GM23248 (cell line): Measurements from ENCODE around the gene MAP3K7CL. TPM values are rescaled to one million over a fixed set of nuclear protein-coding genes. Genes with fewer than 3 reads are reported as not detected.
"Not testable (repeated sequence)": the region's sequence is repeated elsewhere in the genome, so short reads cannot be mapped to it uniquely, and the experiment has no call there.

Experiments
- DNase-seq: peaks from one replicate; pipeline ENCODE4 v3.0.0-alpha.2; 2015
- H2AFZ ChIP-seq: fragments of 200-600 bp; sonication (generic); 2 replicates; pipeline ENCODE4 v1.6.1; 2016; ENCODE audit warnings: antibody characterized with exemption
- H3F3A ChIP-seq: fragments of 200-600 bp; sonication (generic); 2 replicates; pipeline ENCODE4 v1.6.1; 2016; ENCODE audit warnings: mild to moderate bottlenecking, antibody characterized with exemption, mixed run types; ENCODE audit not compliant: insufficient read depth
- H3K27ac ChIP-seq: fragments of 200-600 bp; sonication (generic); 2 replicates; pipeline ENCODE4 v1.5.1; 2016; ENCODE audit warnings: mild to moderate bottlenecking
- H3K27me3 ChIP-seq: fragments of 200-600 bp; sonication (generic); replicated peaks from 2 replicates; pipeline ENCODE4 v1.6.1; 2016; ENCODE audit warnings: mild to moderate bottlenecking; ENCODE audit not compliant: insufficient read depth
- H3K36me3 ChIP-seq: fragments of 200-600 bp; sonication (generic); 2 replicates; pipeline ENCODE4 v1.6.1; 2016; ENCODE audit warnings: low read depth, mild to moderate bottlenecking
- H3K4me1 ChIP-seq: fragments of 200-600 bp; sonication (generic); 2 replicates; pipeline ENCODE4 v1.6.1; 2016; ENCODE audit warnings: mild to moderate bottlenecking; ENCODE audit not compliant: insufficient read depth
- H3K4me2 ChIP-seq: fragments of 200-600 bp; sonication (generic); one replicate; pipeline ENCODE4 v1.6.1; 2016; ENCODE audit warnings: mild to moderate bottlenecking; ENCODE audit not compliant: unreplicated experiment
- H3K4me3 ChIP-seq: fragments of 200-600 bp; sonication (generic); 2 replicates; pipeline ENCODE4 v1.5.1; 2016; ENCODE audit warnings: mild to moderate bottlenecking
- H3K79me2 ChIP-seq: fragments of 200-600 bp; sonication (generic); 2 replicates; pipeline ENCODE4 v1.6.1; 2016; ENCODE audit warnings: mild to moderate bottlenecking; ENCODE audit not compliant: insufficient read depth
- H3K9ac ChIP-seq: fragments of 200-600 bp; sonication (generic); 2 replicates; pipeline ENCODE4 v1.6.1; 2016; ENCODE audit warnings: mild to moderate bottlenecking
- H3K9me2 ChIP-seq: fragments of 200-600 bp; sonication (generic); 2 replicates; pipeline ENCODE4 v1.6.1; 2016; ENCODE audit warnings: mixed run types, mild to moderate bottlenecking, moderate library complexity; ENCODE audit not compliant: insufficient read depth
- H3K9me3 ChIP-seq: fragments of 200-600 bp; sonication (generic); one replicate; pipeline ENCODE4 v1.6.1; 2017; ENCODE audit warnings: low read depth
- H4K20me1 ChIP-seq: fragments of 200-600 bp; sonication (generic); 2 replicates; pipeline ENCODE4 v1.6.0; 2016; ENCODE audit not compliant: insufficient read depth
- EZH2 ChIP-seq: fragments of 200-600 bp; sonication (generic); IDR thresholded peaks from 2 replicates; pipeline ENCODE4 v1.6.1; 2018; ENCODE audit warnings: antibody characterized with exemption, mild to moderate bottlenecking; ENCODE audit not compliant: insufficient read depth, poor library complexity, severe bottlenecking
- EZH2phosphoT487 ChIP-seq: fragments of 200-600 bp; sonication (generic); IDR thresholded peaks from 2 replicates; pipeline ENCODE4 v1.6.1; 2018; ENCODE audit warnings: antibody characterized with exemption, moderate library complexity, mild to moderate bottlenecking, low read depth; ENCODE audit not compliant: insufficient read depth
- WGBS, 2 experiments: methylation state at CpG; one replicate each; pipeline ENCODE4 v1.1.6; 2015 to 2017; ENCODE audit warnings: low lambda C conversion rate in 2 of 2, low coverage in 1 of 2; ENCODE audit errors: missing lambda C conversion rate in 2 of 2; 5-methylcytosine and 5-hydroxymethylcytosine counted together
- in situ Hi-C: fragments of 300-500 bp; cut with MboI; formaldehyde crosslinking; loops from 2 replicates; pipeline ENCODE4 v1.15.0; 2020
- polyA plus RNA-seq: library from polyadenylated mRNA; unstranded; fragments of >200 nt; fragmentation: Nextera tagmentation; extraction: Ambion mirVana; gene quantifications from 2 replicates; pipeline ENCODE4 v1.2.1, GENCODE V29; 2016
- total RNA-seq: library from RNA; depleted of rRNA; stranded (reverse); fragments of >200 nt; shearing (Covaris generic); gene quantifications from 2 replicates; pipeline ENCODE4 v1.2.3, GENCODE V29; 2014

Gene MAP3K7CL
- total and polyA plus RNA-seq, 2 experiments from 2014 or later, result 14.8 to 34.3 TPM

GRCh38 chr21:29163341-29164115 is 33.1 kb downstream of the MAP3K7CL start:
- H3K9me2 ChIP-seq, result no peaks in the 10 kb centered on the region
- H3K79me2 ChIP-seq, result 0 out of 2 replicates have a peak, but pooled peaks cover 7% of the 10 kb centered on the region
- peak overlapping the region; percentile 92 for H3K27ac ChIP-seq
- no peaks in the 10 kb centered on the region for H4K20me1 ChIP-seq
- no peaks in the 10 kb centered on the region for H3K27me3 ChIP-seq
- TF ChIP-seq EZH2phosphoT487 (no peak), EZH2 (no peak)
- H3K9me3 ChIP-seq, result no peaks in the 10 kb centered on the region
- peak overlapping the region; percentile 73 for H3K9ac ChIP-seq
- peak; percentile 44 for DNase-seq
- H3K4me1 ChIP-seq, result peaks cover 33% of the 10 kb centered on the region
- in situ Hi-C loops, result loop anchor here (10.0 kb wide), 1 partner anchor 211 kb away; no protein-coding TSS in a partner anchor
- H2AFZ ChIP-seq, result peak overlapping the region; percentile 35
- WGBS, 2 experiments, result 81 to 84% methylated on average over 9 of the region's 9 CpGs
- H3K36me3 ChIP-seq, result no peaks in the 10 kb centered on the region
- peaks cover 8% of the 10 kb centered on the region; the same call in 1 of the 2 replicates for H3F3A ChIP-seq
- peak overlapping the region; percentile 63 for H3K4me2 ChIP-seq
- H3K4me3 ChIP-seq, result 0 out of 2 replicates have a peak overlapping the region, but pooled peaks have one; percentile 2

- Histone ChIP-seq H3K27me3 (no peaks in the 10 kb centered on the region), H3K9ac (peak overlapping the region; percentile 73), H3K4me3 (no peak overlapping the region), H3K4me2 (peak overlapping the region; percentile 55), H2AFZ (peak overlapping the region; percentile 74), H3K9me3 (no peaks in the 10 kb centered on the region), H3K27ac (peak overlapping the region; percentile 92), H3K79me2 (0 out of 2 replicates have a peak, but pooled peaks cover 7% of the 10 kb centered on the region), H3K36me3 (no peaks in the 10 kb centered on the region), H3K4me1 (peaks cover 33% of the 10 kb centered on the region), H3F3A (peaks cover 8% of the 10 kb centered on the region; the same call in 1 of the 2 replicates), H4K20me1 (no peaks in the 10 kb centered on the region), H3K9me2 (no peaks in the 10 kb centered on the region)
- TF ChIP-seq EZH2phosphoT487, result no peak
- no peak for TF ChIP-seq EZH2
- DNase-seq, result peak; percentile 88
- in situ Hi-C loops, result loop anchor here (10.0 kb wide), 1 partner anchor 210 kb away; no protein-coding TSS in a partner anchor
- 13 to 22% methylated on average over 8 of the region's 8 CpGs for WGBS, 2 experiments
These were observed 34.0 kb downstream of the MAP3K7CL start for GRCh38 chr21:29164323-29164942.

- Histone ChIP-seq H3K36me3 (no peaks in the 10 kb centered on the region), H3K27me3 (no peaks in the 10 kb centered on the region), H3K4me1 (peaks cover 33% of the 10 kb centered on the region), H3K27ac (no peak overlapping the region), H3K79me2 (0 out of 2 replicates have a peak, but pooled peaks cover 7% of the 10 kb centered on the region), H3K9me2 (no peaks in the 10 kb centered on the region), H4K20me1 (no peaks in the 10 kb centered on the region), H2AFZ (no peak overlapping the region), H3K9ac (no peak overlapping the region), H3K4me2 (no peak overlapping the region), H3K4me3 (no peak overlapping the region), H3F3A (peaks cover 8% of the 10 kb centered on the region; the same call in 1 of the 2 replicates), H3K9me3 (no peaks in the 10 kb centered on the region)
- no peak for DNase-seq
- in situ Hi-C loops, result loop anchor here (10.0 kb wide), 1 partner anchor 208 kb away; no protein-coding TSS in a partner anchor
- 95 to 100% methylated on average over 3 of the region's 3 CpGs for WGBS, 2 experiments
- TF ChIP-seq EZH2, result no peak
- TF ChIP-seq EZH2phosphoT487, result no peak
These were observed 35.9 kb downstream of the MAP3K7CL start for GRCh38 chr21:29166323-29166722.

- peaks cover 8% of the 10 kb centered on the region; the same call in 1 of the 2 replicates for H3F3A ChIP-seq
- in situ Hi-C loops, result loop anchor here (10.0 kb wide), 1 partner anchor 208 kb away; no protein-coding TSS in a partner anchor
- H3K27ac ChIP-seq, result no peak overlapping the region
- H3K9me3 ChIP-seq, result no peaks in the 10 kb centered on the region
- H3K4me3 ChIP-seq, result no peak overlapping the region
- H3K4me1 ChIP-seq, result peaks cover 33% of the 10 kb centered on the region
- no peak overlapping the region for H3K4me2 ChIP-seq
- DNase-seq, result no peak
- TF ChIP-seq EZH2 (no peak), EZH2phosphoT487 (no peak)
- no peaks in the 10 kb centered on the region for H3K9me2 ChIP-seq
- 12 to 24% methylated on average over 1 of the region's 1 CpG for WGBS, 2 experiments
- H3K27me3 ChIP-seq, result no peaks in the 10 kb centered on the region
- no peaks in the 10 kb centered on the region for H3K36me3 ChIP-seq
- H2AFZ ChIP-seq, result no peak overlapping the region
- no peaks in the 10 kb centered on the region for H4K20me1 ChIP-seq
- H3K9ac ChIP-seq, result no peak overlapping the region
- H3K79me2 ChIP-seq, result 0 out of 2 replicates have a peak, but pooled peaks cover 7% of the 10 kb centered on the region
These were observed 36.4 kb downstream of the MAP3K7CL start for GRCh38 chr21:29166853-29167252.

GRCh38 chr21:29167481-29167880 is 37.0 kb downstream of the MAP3K7CL start:
- H3K4me3 ChIP-seq, DNase-seq, H3K36me3 ChIP-seq, H3K4me2 ChIP-seq, H3K9me2 ChIP-seq, H2AFZ ChIP-seq, H3K9me3 ChIP-seq, H3F3A ChIP-seq, H3K79me2 ChIP-seq, H3K27ac ChIP-seq, H4K20me1 ChIP-seq, H3K27me3 ChIP-seq, H3K9ac ChIP-seq: not testable (repeated sequence)
- peaks cover 28% of the 10 kb centered on the region for H3K4me1 ChIP-seq
- in situ Hi-C loops, result loop anchor here (10.0 kb wide), 1 partner anchor 207 kb away; no protein-coding TSS in a partner anchor
- WGBS, 2 experiments, result 87 to 94% methylated on average over 7 to 8 of the region's 8 CpGs
